ENCODE results near the gene MYCN.

DNA sequence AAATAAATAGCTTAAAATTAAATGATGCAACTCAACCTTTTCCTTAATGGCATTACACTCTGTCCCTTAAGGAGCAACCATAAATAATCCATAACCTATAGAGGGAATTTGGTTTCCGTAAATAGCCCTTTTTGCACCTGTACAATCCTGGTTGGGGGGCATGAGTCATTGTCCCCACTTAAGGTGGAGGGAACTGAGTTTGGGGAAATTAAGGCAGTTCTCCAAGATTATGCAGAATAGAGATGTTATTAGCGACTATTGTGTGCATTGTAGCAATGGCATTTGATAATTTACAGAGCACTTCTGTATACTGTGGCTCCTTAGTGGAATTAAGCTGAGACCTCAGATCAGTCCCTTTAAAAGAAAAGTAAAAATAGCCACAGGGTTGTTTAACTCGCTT lies 6.6 kb downstream of the MYCN start:
- TF ChIP-seq POLR2A (IDR thresholded peaks at IDR 0.05) (no peak), EP300 (IDR thresholded peaks at IDR 0.05; ENCODE audit: low read depth) (no peak)
- TF ChIP-seq, protein P1, sequence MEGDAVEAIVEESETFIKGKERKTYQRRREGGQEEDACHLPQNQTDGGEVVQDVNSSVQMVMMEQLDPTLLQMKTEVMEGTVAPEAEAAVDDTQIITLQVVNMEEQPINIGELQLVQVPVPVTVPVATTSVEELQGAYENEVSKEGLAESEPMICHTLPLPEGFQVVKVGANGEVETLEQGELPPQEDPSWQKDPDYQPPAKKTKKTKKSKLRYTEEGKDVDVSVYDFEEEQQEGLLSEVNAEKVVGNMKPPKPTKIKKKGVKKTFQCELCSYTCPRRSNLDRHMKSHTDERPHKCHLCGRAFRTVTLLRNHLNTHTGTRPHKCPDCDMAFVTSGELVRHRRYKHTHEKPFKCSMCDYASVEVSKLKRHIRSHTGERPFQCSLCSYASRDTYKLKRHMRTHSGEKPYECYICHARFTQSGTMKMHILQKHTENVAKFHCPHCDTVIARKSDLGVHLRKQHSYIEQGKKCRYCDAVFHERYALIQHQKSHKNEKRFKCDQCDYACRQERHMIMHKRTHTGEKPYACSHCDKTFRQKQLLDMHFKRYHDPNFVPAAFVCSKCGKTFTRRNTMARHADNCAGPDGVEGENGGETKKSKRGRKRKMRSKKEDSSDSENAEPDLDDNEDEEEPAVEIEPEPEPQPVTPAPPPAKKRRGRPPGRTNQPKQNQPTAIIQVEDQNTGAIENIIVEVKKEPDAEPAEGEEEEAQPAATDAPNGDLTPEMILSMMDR (IDR thresholded peaks at IDR 0.05): no peak

All from transverse colon (tissue), 3 donors.